Calu3 (cell line): ENCODE results near the gene MRM2. TPM values are rescaled to one million over a fixed set of nuclear protein-coding genes. Genes with fewer than 3 reads are reported as not detected.

Experiments
- BruUV-seq: library from RNA; stranded (reverse); fragments of 400-500 nt; replicated peaks from 2 replicates; lab custom pipeline; 2021; lab: Mats Ljungman, UMichigan
- CTCF ChIA-PET: fragments of 300-600 bp; sonication (Branson Sonifier 250); formaldehyde crosslinking; loops from one replicate; lab custom pipeline; 2022; ENCODE audit warnings: antibody characterized with exemption; lab: Charles Lee
- DNase-seq: peaks from one replicate; pipeline ENCODE4 v3.0.0; 2022
- H3K27ac Mint-ChIP-seq: one replicate; pipeline ENCODE4 v1.8.0; 2022; ENCODE audit warnings: mixed read lengths; ENCODE audit not compliant: unreplicated experiment
- H3K27me3 Mint-ChIP-seq: one replicate; pipeline ENCODE4 v1.8.0; 2022; ENCODE audit warnings: mixed read lengths; ENCODE audit not compliant: unreplicated experiment
- H3K36me3 Mint-ChIP-seq: one replicate; pipeline ENCODE4 v1.8.0; 2022; ENCODE audit warnings: mild to moderate bottlenecking, moderate library complexity, mixed read lengths; ENCODE audit not compliant: insufficient read depth, unreplicated experiment
- H3K4me1 Mint-ChIP-seq: one replicate; pipeline ENCODE4 v1.8.0; 2022; ENCODE audit warnings: mild to moderate bottlenecking, low read depth, mixed read lengths; ENCODE audit not compliant: unreplicated experiment
- H3K4me3 Mint-ChIP-seq: one replicate; pipeline ENCODE4 v1.8.0; 2022; ENCODE audit warnings: mild to moderate bottlenecking, low read depth, moderate library complexity, mixed read lengths; ENCODE audit not compliant: unreplicated experiment
- H3K9me3 Mint-ChIP-seq: one replicate; pipeline ENCODE4 v1.8.0; 2022; ENCODE audit warnings: low read depth, mixed read lengths; ENCODE audit not compliant: unreplicated experiment
- CTCF ChIP-seq: fragments of 200-600 bp; IDR thresholded peaks from one replicate; pipeline ENCODE4 v1.8.0; 2022; ENCODE audit warnings: antibody characterized with exemption; ENCODE audit not compliant: unreplicated experiment
- intact Hi-C: fragments of 100-400 bp; cut with micrococcal nuclease; formaldehyde crosslinking; loops from one replicate; pipeline ENCODE4 v1.10.0; 2022; ENCODE audit not compliant: unreplicated experiment
- total RNA-seq: library from RNA; stranded (reverse); gene quantifications from 2 replicates; pipeline ENCODE4 v1.2.3, GENCODE V29; 2022

The MRM2 gene
- total RNA-seq, 1 experiment from 2014 or later, result 64.3 TPM

GRCh38 chr7:2218444-2218785 is 23.6 kb downstream of the MRM2 start:
- no peaks in the 10 kb centered on the region for H3K27me3 Mint-ChIP-seq
- no peak for TF ChIP-seq CTCF
- no peaks in the 10 kb centered on the region for H3K9me3 Mint-ChIP-seq
- DNase-seq, result no peak
- no peak overlapping the region for H3K4me3 Mint-ChIP-seq
- no peaks in the 10 kb centered on the region for H3K4me1 Mint-ChIP-seq
- CTCF ChIA-PET, result no interaction called here
- intact Hi-C loops, result no loop called here
- no peak overlapping the region for H3K27ac Mint-ChIP-seq
- peaks cover 64% of the 10 kb centered on the region for H3K36me3 Mint-ChIP-seq
- BruUV-seq, result no TSS peak

GRCh38 chr7:2217716-2218443 is 24.1 kb downstream of the MRM2 start:
- TF ChIP-seq CTCF, result no peak
- Mint-ChIP-seq H3K27me3 (no peaks in the 10 kb centered on the region), H3K4me1 (no peaks in the 10 kb centered on the region), H3K36me3 (peaks cover 59% of the 10 kb centered on the region), H3K4me3 (no peak overlapping the region), H3K27ac (no peak overlapping the region), H3K9me3 (no peaks in the 10 kb centered on the region)
- intact Hi-C loops, result no loop called here
- no peak for DNase-seq
- BruUV-seq, result no TSS peak
- CTCF ChIA-PET, result no interaction called here

- Mint-ChIP-seq H3K27ac (no peak overlapping the region), H3K4me3 (no peak overlapping the region), H3K4me1 (no peaks in the 10 kb centered on the region), H3K36me3 (peaks cover 54% of the 10 kb centered on the region), H3K27me3 (no peaks in the 10 kb centered on the region), H3K9me3 (no peaks in the 10 kb centered on the region)
- CTCF ChIA-PET, result interaction anchor here (0.7 kb wide), 1 partner anchor 392 kb away, joined by 3 read pairs; no protein-coding TSS in a partner anchor
- DNase-seq, result no peak
- no peak for TF ChIP-seq CTCF
- intact Hi-C loops, result no loop called here
- no TSS peak for BruUV-seq
These were observed 24.8 kb downstream of the MRM2 start for GRCh38 chr7:2217206-2217605.

GRCh38 chr7:2215851-2216250 is 26.2 kb downstream of the MRM2 start:
- H3K4me1 Mint-ChIP-seq, result no peaks in the 10 kb centered on the region
- intact Hi-C loops, result no loop called here
- no peak for DNase-seq
- no peak overlapping the region for H3K27ac Mint-ChIP-seq
- H3K4me3 Mint-ChIP-seq, result no peak overlapping the region
- CTCF ChIA-PET, result interaction anchor here (0.6 kb wide), 1 partner anchor 551 kb away, joined by 4 read pairs; no protein-coding TSS in a partner anchor
- no peak for TF ChIP-seq CTCF
- no peaks in the 10 kb centered on the region for H3K9me3 Mint-ChIP-seq
- H3K27me3 Mint-ChIP-seq, result no peaks in the 10 kb centered on the region
- peaks cover 44% of the 10 kb centered on the region for H3K36me3 Mint-ChIP-seq
- BruUV-seq, result no TSS peak
